Upper lobe of left lung (tissue), 4 donors: ENCODE results near the gene SCN5A.

Experiments used
- EP300 ChIP-seq, 4 donors: sonication (generic); formaldehyde crosslinking; IDR thresholded peaks; one replicate each; pipeline ENCODE4 v1.5.1; 2017; ENCODE audit warnings: antibody characterized with exemption in 4 of 4, control low read depth in 2 of 4
- POLR2A ChIP-seq, 4 donors: fragments of 450-650 bp; IDR thresholded peaks; one replicate each; pipeline ENCODE4 v1.5.1; 2016 to 2017; ENCODE audit warnings: antibody characterized with exemption in 4 of 4, mild to moderate bottlenecking in 2 of 4
- POLR2AphosphoS5 ChIP-seq, 2 donors: sonication (generic); formaldehyde crosslinking; IDR thresholded peaks; one replicate each; pipeline ENCODE4 v1.5.1; 2017; ENCODE audit warnings: antibody characterized with exemption in 2 of 2
- TF ChIP-seq, protein P1 (sequence below), 6 experiments: fragments of 450-650 bp in 4 of 6; fragments of 200-600 bp in 2 of 6; sonication (generic) in 2 of 6; IDR thresholded peaks; one replicate each; pipeline ENCODE4 v1.5.1; 2016 to 2019; ENCODE audit warnings: antibody characterized with exemption in 6 of 6

- TF ChIP-seq, protein P1, sequence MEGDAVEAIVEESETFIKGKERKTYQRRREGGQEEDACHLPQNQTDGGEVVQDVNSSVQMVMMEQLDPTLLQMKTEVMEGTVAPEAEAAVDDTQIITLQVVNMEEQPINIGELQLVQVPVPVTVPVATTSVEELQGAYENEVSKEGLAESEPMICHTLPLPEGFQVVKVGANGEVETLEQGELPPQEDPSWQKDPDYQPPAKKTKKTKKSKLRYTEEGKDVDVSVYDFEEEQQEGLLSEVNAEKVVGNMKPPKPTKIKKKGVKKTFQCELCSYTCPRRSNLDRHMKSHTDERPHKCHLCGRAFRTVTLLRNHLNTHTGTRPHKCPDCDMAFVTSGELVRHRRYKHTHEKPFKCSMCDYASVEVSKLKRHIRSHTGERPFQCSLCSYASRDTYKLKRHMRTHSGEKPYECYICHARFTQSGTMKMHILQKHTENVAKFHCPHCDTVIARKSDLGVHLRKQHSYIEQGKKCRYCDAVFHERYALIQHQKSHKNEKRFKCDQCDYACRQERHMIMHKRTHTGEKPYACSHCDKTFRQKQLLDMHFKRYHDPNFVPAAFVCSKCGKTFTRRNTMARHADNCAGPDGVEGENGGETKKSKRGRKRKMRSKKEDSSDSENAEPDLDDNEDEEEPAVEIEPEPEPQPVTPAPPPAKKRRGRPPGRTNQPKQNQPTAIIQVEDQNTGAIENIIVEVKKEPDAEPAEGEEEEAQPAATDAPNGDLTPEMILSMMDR (IDR thresholded peaks at IDR 0.05): no peak
- TF ChIP-seq POLR2AphosphoS5 (IDR thresholded peaks at IDR 0.05) (no peak), POLR2A (IDR thresholded peaks at IDR 0.05) (no peak), EP300 (IDR thresholded peaks at IDR 0.05) (no peak)
Observed at GRCh38 chr3:38610436-38610835, 39.1 kb downstream of the SCN5A start.
